CD4-positive, alpha-beta T cell (primary cell): ENCODE measurements around the gene TPRG1L. TPM values are rescaled to one million over a fixed set of nuclear protein-coding genes. Genes with fewer than 3 reads are reported as not detected.

Source experiments
- ATAC-seq: fragments of 200-7000 bp; cut with Tn5 transposase; one replicate; pipeline ENCODE4 v1.10.0; 2022; ENCODE audit warnings: mild to moderate bottlenecking; ENCODE audit not compliant: poor library complexity
- CTCF ChIA-PET: fragments of 350-600 bp; sonication (Branson Sonifier 250); formaldehyde crosslinking; loops from one replicate; lab custom pipeline; 2021; ENCODE audit warnings: antibody characterized with exemption, inconsistent platforms; lab: Charles Lee
- POLR2A ChIA-PET: fragments of 350-600 bp; sonication (Branson Sonifier 250); formaldehyde crosslinking; loops from one replicate; lab custom pipeline; 2021; ENCODE audit warnings: antibody characterized with exemption, inconsistent platforms; lab: Charles Lee
- DNase-seq, 14 experiments: peaks; one replicate each; pipeline ENCODE4 v3.0.0-alpha.2; 2013 to 2020; ENCODE audit warnings: mixed read lengths in 2 of 14
- H3K27ac ChIP-seq, 2 donors: one replicate each; pipeline versions ENCODE4 v1.5.1 to v1.7.0; 2013; ENCODE audit warnings: low read length in 2 of 2, low read depth in 1 of 2, mild to moderate bottlenecking in 1 of 2
- H3K27me3 ChIP-seq, 2 experiments: 1 replicate in 1 of 2; 2 replicates in 1 of 2; pipeline versions ENCODE4 v1.6.1 to v1.7.0; 2013; ENCODE audit warnings: low read length in 2 of 2, control low read depth in 1 of 2, mild to moderate bottlenecking in 1 of 2, moderate library complexity in 1 of 2; ENCODE audit not compliant: insufficient read depth in 2 of 2, control insufficient read depth in 1 of 2
- H3K36me3 ChIP-seq: one replicate; pipeline ENCODE4 v1.6.1; 2013; ENCODE audit warnings: low read length, control low read depth; ENCODE audit not compliant: insufficient read depth
- H3K4me1 ChIP-seq: one replicate; pipeline ENCODE4 v1.6.1; 2013; ENCODE audit warnings: low read length, control low read depth; ENCODE audit not compliant: insufficient read depth
- H3K4me3 ChIP-seq: one replicate; pipeline ENCODE4 v1.5.1; 2013; ENCODE audit warnings: mild to moderate bottlenecking, low read length, moderate library complexity
- H3K9me3 ChIP-seq, 2 experiments: 1 replicate in 1 of 2; 2 replicates in 1 of 2; pipeline versions ENCODE4 v1.6.1 to v1.7.0; 2013; ENCODE audit warnings: low read length in 2 of 2, mild to moderate bottlenecking in 2 of 2, control low read depth in 1 of 2, moderate library complexity in 1 of 2; ENCODE audit not compliant: control insufficient read depth in 1 of 2, insufficient read depth in 1 of 2
- H3K27ac Mint-ChIP-seq: one replicate; pipeline ENCODE4 v1.8.0; 2020; ENCODE audit warnings: mixed read lengths
- H3K27me3 Mint-ChIP-seq: one replicate; pipeline ENCODE4 v1.8.0; 2021; ENCODE audit warnings: mixed read lengths
- H3K36me3 Mint-ChIP-seq: one replicate; pipeline ENCODE4 v1.8.0; 2021; ENCODE audit warnings: low read depth, mixed read lengths
- H3K4me1 Mint-ChIP-seq: one replicate; pipeline ENCODE4 v1.8.0; 2021; ENCODE audit warnings: low read depth, mixed read lengths
- H3K4me3 Mint-ChIP-seq: one replicate; pipeline ENCODE4 v1.8.0; 2020; ENCODE audit warnings: mild to moderate bottlenecking, mixed read lengths
- H3K9me3 Mint-ChIP-seq: one replicate; pipeline ENCODE4 v1.8.0; 2020; ENCODE audit warnings: mixed read lengths
- CTCF ChIP-seq: fragments of 200-600 bp; IDR thresholded peaks from one replicate; pipeline ENCODE4 v1.8.0; 2022; ENCODE audit warnings: antibody characterized with exemption, mild to moderate bottlenecking
- intact Hi-C, 2 experiments: fragments of 100-400 bp; cut with DNase I in 1 of 2; cut with micrococcal nuclease in 1 of 2; formaldehyde crosslinking; loops; one replicate each; pipeline versions ENCODE4 v1.15.1 to v1.9.0; 2023 to 2025; cut with DNase I, micrococcal nuclease
- total RNA-seq, 174 experiments: library from RNA in 2 of 174; stranded (reverse) in 2 of 174; gene quantifications; one replicate each; pipeline ENCODE4 v1.2.3 and lab custom pipeline; 2021 to 2026

The TPRG1L gene
- total RNA-seq, 2 experiments from 2014 or later: 46.5 to 48.3 TPM

- peaks cover 59% of the 10 kb centered on the region for H3K36me3 Mint-ChIP-seq
These were observed 6.1 kb downstream of the TPRG1L start for GRCh38 chr1:3630914-3631313.

GRCh38 chr1:3631320-3632260 is 6.8 kb downstream of the TPRG1L start:
- Histone ChIP-seq H3K27me3 (no peaks in the 10 kb centered on the region), H3K27ac (no peak overlapping the region), H3K36me3 (peaks cover 82% of the 10 kb centered on the region), H3K4me3 (no peak overlapping the region), H3K9me3 (no peaks in the 10 kb centered on the region), H3K4me1 (peaks cover 2% of the 10 kb centered on the region)
- H3K4me3 Mint-ChIP-seq: no peak overlapping the region
- peaks cover 60% of the 10 kb centered on the region for H3K36me3 Mint-ChIP-seq
- no peak for DNase-seq
- POLR2A ChIA-PET: no interaction called here
- H3K4me1 Mint-ChIP-seq: no peaks in the 10 kb centered on the region
- no peak for TF ChIP-seq CTCF
- H3K27ac Mint-ChIP-seq: no peak overlapping the region
- intact Hi-C loops: no loop called here
- H3K9me3 Mint-ChIP-seq: no peaks in the 10 kb centered on the region
- no peak for ATAC-seq
- CTCF ChIA-PET: no interaction called here
- no peaks in the 10 kb centered on the region for H3K27me3 Mint-ChIP-seq

More at GRCh38 chr1:3630914-3631313, 6.1 kb downstream of the TPRG1L start:
- H3K27ac Mint-ChIP-seq: no peak overlapping the region
- ChIA-PET POLR2A (no interaction called here), CTCF (no interaction called here)
- no peaks in the 10 kb centered on the region for H3K9me3 ChIP-seq
- TF ChIP-seq CTCF: no peak
- no peaks in the 10 kb centered on the region for H3K27me3 ChIP-seq
- no peak for ATAC-seq
- no peak overlapping the region for H3K4me3 ChIP-seq
- H3K27me3 Mint-ChIP-seq: no peaks in the 10 kb centered on the region
- H3K4me1 ChIP-seq: peaks cover 4% of the 10 kb centered on the region
- H3K36me3 ChIP-seq: peaks cover 77% of the 10 kb centered on the region
- peaks cover 5% of the 10 kb centered on the region for H3K4me1 Mint-ChIP-seq
- no peaks in the 10 kb centered on the region for H3K9me3 Mint-ChIP-seq
- no peak for DNase-seq
- H3K27ac ChIP-seq: no peak overlapping the region
- intact Hi-C loops: no loop called here
- H3K4me3 Mint-ChIP-seq: no peak overlapping the region

- Histone ChIP-seq H3K36me3 (peaks cover 87% of the 10 kb centered on the region), H3K4me1 (peaks cover 2% of the 10 kb centered on the region), H3K9me3 (no peaks in the 10 kb centered on the region), H3K27ac (no peak overlapping the region), H3K4me3 (no peak overlapping the region), H3K27me3 (no peaks in the 10 kb centered on the region)
- intact Hi-C loops: no loop called here
- no peak for TF ChIP-seq CTCF
- Mint-ChIP-seq H3K9me3 (no peaks in the 10 kb centered on the region), H3K4me3 (no peak overlapping the region), H3K27me3 (no peaks in the 10 kb centered on the region), H3K4me1 (no peaks in the 10 kb centered on the region), H3K27ac (no peak overlapping the region), H3K36me3 (peaks cover 65% of the 10 kb centered on the region)
- DNase-seq (no peak), ATAC-seq (no peak)
- POLR2A ChIA-PET: no interaction called here
- CTCF ChIA-PET: no interaction called here
These were observed 7.5 kb downstream of the TPRG1L start for GRCh38 chr1:3632298-3632697.
